Stimulated activated naive B cell treated with anti-CD40 and anti-IgM and Interleukin-4, amounts not matched to agents 10 μg/mL and 1 μg/mL and 100 μg/mL, for 72 hours (primary cell): Measurements from ENCODE around the gene TMEM51.

Experiments used
- ATAC-seq, 2 donors: fragments of 150-1000 bp; cut with Tn5 transposase; replicated peaks; 2 replicates each; pipeline ENCODE4 v1.10.0; 2021; ENCODE audit warnings: moderate library complexity in 1 of 2
- DNase-seq: peaks from one replicate; pipeline ENCODE4 v3.0.0; 2021
- H3K27ac Mint-ChIP-seq: one replicate; pipeline ENCODE4 v1.8.0; 2022; ENCODE audit warnings: mild to moderate bottlenecking, mixed read lengths
- H3K27me3 Mint-ChIP-seq, 2 donors: one replicate each; pipeline ENCODE4 v1.8.0; 2022; ENCODE audit warnings: mixed read lengths in 2 of 2
- H3K36me3 Mint-ChIP-seq, 2 donors: one replicate each; pipeline ENCODE4 v1.8.0; 2022; ENCODE audit warnings: mixed read lengths in 2 of 2, mild to moderate bottlenecking in 1 of 2
- H3K4me1 Mint-ChIP-seq, 2 donors: one replicate each; pipeline ENCODE4 v1.8.0; 2022; ENCODE audit warnings: mixed read lengths in 2 of 2, mild to moderate bottlenecking in 1 of 2
- H3K4me3 Mint-ChIP-seq, 2 donors: one replicate each; pipeline ENCODE4 v1.8.0; 2022; ENCODE audit warnings: mild to moderate bottlenecking in 2 of 2, mixed read lengths in 2 of 2, moderate library complexity in 1 of 2
- H3K9me3 Mint-ChIP-seq, 2 donors: one replicate each; pipeline ENCODE4 v1.8.0; 2022; ENCODE audit warnings: mixed read lengths in 2 of 2, mild to moderate bottlenecking in 1 of 2

The TMEM51 gene

DNA sequence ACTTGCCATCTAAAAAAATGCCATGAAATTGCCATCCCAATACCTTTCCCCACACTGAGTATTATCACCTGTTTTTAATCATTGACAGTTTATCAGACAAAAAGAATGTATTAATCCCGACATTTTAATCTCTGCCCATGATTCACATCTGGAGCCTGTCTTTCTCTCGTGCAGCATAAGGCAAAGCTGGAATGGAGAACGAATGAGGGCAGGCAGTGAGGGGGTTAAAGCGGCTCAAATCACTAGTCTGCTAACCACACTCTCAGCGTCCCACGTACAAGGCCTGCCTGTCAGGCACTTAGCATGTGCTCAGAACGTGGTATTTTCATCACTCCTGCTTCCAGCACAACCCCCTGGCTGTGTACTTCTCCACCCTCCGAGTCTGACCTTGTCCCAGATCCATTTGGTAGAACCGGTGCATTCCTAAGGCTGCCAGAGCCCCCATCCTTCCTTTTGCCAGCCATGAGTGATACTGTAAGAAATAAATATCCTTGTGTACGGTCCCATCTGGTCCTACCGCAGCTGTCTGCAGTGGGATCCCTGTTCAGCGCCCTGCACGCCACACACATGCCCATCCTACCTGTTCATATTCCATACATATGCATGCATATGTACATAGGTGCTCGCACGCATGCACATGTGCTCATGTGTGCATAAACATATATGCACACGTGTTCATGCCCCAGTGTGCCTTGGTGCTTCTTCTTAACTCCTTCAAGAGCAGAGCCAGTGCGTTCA is 58.8 kb downstream of the TMEM51 start:
- H3K27me3 Mint-ChIP-seq = peaks cover 17 to 20% of the 10 kb centered on the region in 2 donors
- H3K9me3 Mint-ChIP-seq = no peaks in the 10 kb centered on the region
- no peak overlapping the region for H3K27ac Mint-ChIP-seq

DNA sequence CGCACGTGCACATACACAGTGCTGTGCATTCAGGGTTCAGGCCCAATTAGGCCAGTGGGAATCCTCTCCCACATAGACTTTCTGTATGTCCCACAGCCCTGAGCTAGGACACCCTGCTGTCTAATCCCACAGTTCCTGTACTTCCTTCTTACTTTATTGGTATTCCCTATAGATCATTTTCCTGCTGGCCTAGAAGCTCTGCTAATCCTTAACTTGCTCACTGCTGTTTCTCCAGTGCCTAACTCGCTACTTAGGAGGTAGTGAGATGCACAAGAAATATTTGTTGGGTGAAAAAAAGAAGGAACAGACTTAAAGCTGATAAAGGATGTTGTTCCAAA is 59.4 kb downstream of the TMEM51 start:
- no peak for ATAC-seq
- Mint-ChIP-seq H3K27me3 (peaks cover 11 to 15% of the 10 kb centered on the region in 2 donors), H3K4me3 (no peak overlapping the region), H3K36me3 (no peaks in the 10 kb centered on the region), H3K4me1 (no peaks in the 10 kb centered on the region), H3K27ac (no peak overlapping the region), H3K9me3 (no peaks in the 10 kb centered on the region)
- no peak for DNase-seq

More for the DNA sequence above, 58.8 kb downstream of the TMEM51 start:
- no peak for DNase-seq
- ATAC-seq = no peak
- no peaks in the 10 kb centered on the region for H3K36me3 Mint-ChIP-seq
- H3K4me3 Mint-ChIP-seq = no peak overlapping the region
- H3K4me1 Mint-ChIP-seq = no peaks in the 10 kb centered on the region

DNA sequence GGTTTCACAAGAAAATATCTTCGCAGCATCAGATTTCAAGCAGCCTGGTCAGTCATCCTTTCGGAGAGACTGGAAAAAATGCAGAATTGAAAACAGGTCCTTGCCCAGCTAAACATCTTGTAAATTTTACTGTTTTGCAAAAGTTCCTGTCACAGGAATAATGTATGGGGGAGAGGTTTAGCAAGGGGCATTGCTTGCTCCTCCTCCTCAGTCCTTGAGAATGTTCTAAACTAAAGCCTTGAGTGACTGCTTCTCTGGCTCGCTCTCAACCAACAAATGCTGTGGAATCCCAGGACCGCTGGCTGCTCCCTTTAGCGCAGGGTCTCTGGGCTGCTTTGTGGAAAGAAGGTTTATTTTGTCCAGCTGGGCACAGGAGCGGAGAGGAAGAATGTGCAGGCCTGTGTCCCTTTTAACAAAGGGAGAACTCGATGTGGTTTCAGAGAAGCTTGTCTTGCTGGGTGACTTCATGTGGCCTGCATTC is 59.8 kb downstream of the TMEM51 start:
- no peak for DNase-seq
- Mint-ChIP-seq H3K27ac (no peak overlapping the region), H3K36me3 (no peaks in the 10 kb centered on the region), H3K4me3 (no peak overlapping the region), H3K4me1 (no peaks in the 10 kb centered on the region), H3K27me3 (peaks cover 9 to 11% of the 10 kb centered on the region in 2 donors), H3K9me3 (no peaks in the 10 kb centered on the region)
- ATAC-seq = no peak

DNA sequence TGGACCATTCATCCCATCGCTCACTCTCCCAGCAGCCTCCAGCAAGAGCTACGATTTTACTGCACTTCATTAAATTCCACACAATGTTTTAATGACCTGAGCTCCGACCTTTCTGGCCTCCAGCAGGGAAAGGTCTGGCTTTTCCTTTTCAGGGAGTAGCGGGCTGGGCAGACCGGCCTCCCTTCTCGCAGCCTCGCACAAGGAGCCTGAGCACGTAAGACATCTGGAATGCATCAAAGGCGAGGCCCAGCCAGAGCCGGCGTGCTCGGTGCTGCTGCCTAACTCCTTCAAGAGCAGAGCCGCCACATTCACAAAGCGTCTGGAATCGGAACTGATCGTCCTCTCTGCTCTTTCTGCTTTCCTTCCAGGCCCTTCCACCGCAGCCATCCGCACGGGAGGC is 61.0 kb downstream of the TMEM51 start:
- Mint-ChIP-seq H3K27ac (no peak overlapping the region), H3K4me1 (no peaks in the 10 kb centered on the region), H3K27me3 (peaks cover 9 to 11% of the 10 kb centered on the region in 2 donors), H3K4me3 (no peak overlapping the region), H3K9me3 (no peaks in the 10 kb centered on the region), H3K36me3 (no peaks in the 10 kb centered on the region)
- DNase-seq (no peak), ATAC-seq (no peak)

DNA sequence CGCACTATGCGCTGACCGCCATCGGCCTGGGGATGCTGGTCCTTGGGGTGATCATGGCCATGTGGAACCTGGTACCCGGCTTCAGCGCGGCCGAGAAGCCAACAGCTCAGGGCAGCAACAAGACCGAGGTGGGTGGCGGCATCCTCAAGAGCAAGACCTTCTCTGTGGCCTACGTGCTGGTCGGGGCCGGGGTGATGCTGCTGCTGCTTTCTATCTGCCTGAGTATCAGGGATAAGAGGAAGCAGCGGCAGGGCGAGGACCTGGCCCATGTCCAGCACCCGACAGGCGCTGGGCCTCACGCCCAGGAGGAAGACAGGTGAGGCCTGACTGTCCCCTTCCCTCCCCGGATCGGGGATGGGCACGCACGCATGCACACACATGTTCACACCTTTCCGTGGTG is 61.6 kb downstream of the TMEM51 start:
- Mint-ChIP-seq H3K27me3 (peaks cover 9 to 11% of the 10 kb centered on the region in 2 donors), H3K4me1 (no peaks in the 10 kb centered on the region), H3K27ac (no peak overlapping the region), H3K4me3 (no peak overlapping the region), H3K36me3 (no peaks in the 10 kb centered on the region), H3K9me3 (no peaks in the 10 kb centered on the region)
- no peak for DNase-seq
- no peak for ATAC-seq

DNA sequence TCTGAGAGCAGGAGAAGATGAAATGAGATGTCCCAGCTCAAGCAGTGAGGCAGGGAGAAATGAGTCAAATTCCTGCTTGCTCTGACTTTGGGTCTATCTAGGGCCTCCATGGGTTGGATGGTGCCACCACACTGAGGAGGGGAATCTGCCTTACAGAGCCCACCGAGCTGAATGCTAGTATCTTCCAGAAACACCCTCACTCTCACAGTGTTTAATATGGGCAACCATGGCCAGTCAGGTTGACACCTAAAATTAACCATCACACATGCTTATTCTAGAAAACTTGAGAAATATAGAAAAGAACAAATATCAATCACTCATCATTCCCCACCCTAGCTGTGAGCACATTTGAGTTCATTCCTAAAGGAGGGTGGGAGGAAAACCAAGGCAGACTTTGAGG is 64.1 kb downstream of the TMEM51 start:
- H3K4me1 Mint-ChIP-seq = no peaks in the 10 kb centered on the region
- H3K9me3 Mint-ChIP-seq = peaks cover 0 to 1% of the 10 kb centered on the region in 2 donors
- peaks cover 14 to 20% of the 10 kb centered on the region in 2 donors for H3K27me3 Mint-ChIP-seq

DNA sequence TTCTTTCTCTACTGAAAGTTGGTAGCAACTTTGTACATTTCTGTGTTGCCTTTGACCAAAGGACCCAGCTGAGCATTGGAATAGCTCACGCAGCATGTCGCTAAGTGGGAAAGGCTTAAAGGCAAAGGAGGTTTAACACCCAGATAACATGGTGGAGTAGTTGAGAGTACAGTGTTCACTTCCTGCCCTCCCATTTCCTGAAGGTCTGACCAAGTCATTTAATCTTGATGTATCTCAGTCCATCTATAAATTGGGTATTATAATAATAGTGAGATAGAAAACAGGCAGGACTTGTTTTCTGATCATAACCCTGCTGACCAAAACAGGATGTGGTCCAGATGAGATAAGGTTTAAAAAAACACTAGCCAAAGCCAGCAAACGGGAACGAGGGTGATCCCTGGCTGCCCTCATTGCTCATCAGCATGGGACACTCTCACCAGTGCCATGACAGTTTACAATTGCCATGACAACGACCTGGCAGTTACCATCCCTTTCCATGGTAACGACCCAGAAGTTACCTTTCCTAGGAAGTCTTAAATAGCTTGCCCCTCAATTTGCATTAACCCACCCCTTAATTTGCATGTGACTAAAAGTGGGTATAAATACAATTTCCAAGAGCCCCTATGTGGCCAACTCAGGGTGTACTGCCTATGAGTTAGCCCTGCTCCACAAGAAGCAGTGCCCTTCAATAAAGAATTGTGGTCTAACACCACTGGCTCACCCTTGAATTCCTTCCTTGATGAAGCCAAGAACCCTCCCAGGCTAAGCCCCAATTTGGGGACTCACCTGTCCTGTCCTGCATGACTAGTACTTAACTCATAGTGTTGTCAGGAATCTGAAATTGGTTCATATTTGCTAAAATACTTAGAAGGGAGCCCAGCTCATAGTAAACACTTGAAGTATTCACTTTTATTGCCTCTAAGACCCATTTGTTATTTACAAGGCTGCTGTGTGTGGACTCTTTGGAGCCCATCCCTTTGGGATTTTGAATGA is 65.0 kb downstream of the TMEM51 start:
- Mint-ChIP-seq H3K4me1 (no peaks in the 10 kb centered on the region), H3K27ac (no peak overlapping the region), H3K4me3 (no peak overlapping the region), H3K36me3 (no peaks in the 10 kb centered on the region), H3K9me3 (peaks cover 0 to 1% of the 10 kb centered on the region in 2 donors), H3K27me3 (peaks cover 12 to 18% of the 10 kb centered on the region in 2 donors)
- ATAC-seq = no peak
- no peak for DNase-seq

More for the DNA sequence above, 64.1 kb downstream of the TMEM51 start:
- ATAC-seq (no peak), DNase-seq (no peak)
- Mint-ChIP-seq H3K4me3 (no peak overlapping the region), H3K36me3 (no peaks in the 10 kb centered on the region), H3K27ac (no peak overlapping the region)

DNA sequence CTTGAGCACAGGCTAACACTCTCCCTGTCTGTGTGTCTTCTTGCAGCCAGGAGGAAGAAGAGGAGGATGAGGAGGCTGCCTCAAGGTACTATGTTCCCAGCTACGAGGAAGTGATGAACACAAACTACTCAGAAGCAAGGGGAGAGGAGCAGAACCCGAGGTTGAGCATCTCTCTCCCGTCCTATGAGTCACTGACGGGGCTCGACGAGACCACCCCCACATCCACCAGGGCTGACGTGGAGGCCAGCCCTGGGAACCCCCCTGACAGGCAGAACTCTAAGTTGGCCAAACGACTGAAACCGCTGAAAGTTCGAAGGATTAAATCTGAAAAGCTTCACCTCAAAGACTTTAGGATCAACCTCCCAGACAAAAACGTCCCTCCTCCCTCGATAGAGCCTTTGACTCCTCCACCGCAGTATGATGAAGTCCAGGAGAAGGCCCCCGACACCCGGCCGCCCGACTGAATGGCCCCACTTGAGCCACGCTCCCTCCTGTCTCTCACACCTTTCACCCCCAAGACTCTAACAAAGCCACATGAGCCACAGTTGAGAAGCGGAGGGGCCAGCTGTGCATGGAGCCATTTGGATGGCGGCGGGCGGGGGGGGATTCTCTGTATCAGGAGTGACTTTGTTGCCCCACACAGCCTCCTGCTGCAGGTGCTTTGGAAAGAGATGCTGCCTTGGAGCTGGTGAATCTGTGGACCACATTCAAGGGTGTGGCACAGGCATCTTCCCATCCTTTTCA is 65.9 kb downstream of the TMEM51 start:
- no peaks in the 10 kb centered on the region for H3K36me3 Mint-ChIP-seq
- H3K4me3 Mint-ChIP-seq = no peak overlapping the region
- no peak for DNase-seq
- H3K27ac Mint-ChIP-seq = no peak overlapping the region
- no peak for ATAC-seq
- H3K4me1 Mint-ChIP-seq = peaks cover 3 to 4% of the 10 kb centered on the region in 2 donors
- peaks cover 0 to 1% of the 10 kb centered on the region in 2 donors for H3K9me3 Mint-ChIP-seq
- peaks cover 14 to 18% of the 10 kb centered on the region in 2 donors for H3K27me3 Mint-ChIP-seq

DNA sequence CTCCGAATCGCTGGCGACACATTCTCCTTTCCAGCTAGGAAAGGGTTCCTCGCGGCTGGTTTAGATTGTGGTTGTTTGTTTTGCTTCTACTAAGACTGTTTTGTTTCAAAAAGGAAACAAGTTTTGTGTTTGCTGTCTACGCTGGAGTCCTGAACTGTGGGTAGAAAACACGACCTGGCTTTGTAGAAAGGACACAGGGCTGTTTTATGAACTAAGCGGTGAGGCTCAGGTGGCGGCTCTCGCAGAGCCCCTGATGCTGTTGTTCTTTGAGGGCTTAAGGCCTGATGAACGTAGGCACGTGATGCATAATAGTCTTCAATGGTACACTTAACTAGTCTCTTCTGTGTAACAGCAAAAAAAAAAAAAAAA is 66.5 kb downstream of the TMEM51 start:
- Mint-ChIP-seq H3K4me1 (peaks cover 4 to 9% of the 10 kb centered on the region in 2 donors), H3K27me3 (peaks cover 11 to 18% of the 10 kb centered on the region in 2 donors), H3K36me3 (no peaks in the 10 kb centered on the region), H3K27ac (no peak overlapping the region), H3K4me3 (no peak overlapping the region), H3K9me3 (peaks cover 0 to 1% of the 10 kb centered on the region in 2 donors)
- DNase-seq (no peak), ATAC-seq (no peak)

DNA sequence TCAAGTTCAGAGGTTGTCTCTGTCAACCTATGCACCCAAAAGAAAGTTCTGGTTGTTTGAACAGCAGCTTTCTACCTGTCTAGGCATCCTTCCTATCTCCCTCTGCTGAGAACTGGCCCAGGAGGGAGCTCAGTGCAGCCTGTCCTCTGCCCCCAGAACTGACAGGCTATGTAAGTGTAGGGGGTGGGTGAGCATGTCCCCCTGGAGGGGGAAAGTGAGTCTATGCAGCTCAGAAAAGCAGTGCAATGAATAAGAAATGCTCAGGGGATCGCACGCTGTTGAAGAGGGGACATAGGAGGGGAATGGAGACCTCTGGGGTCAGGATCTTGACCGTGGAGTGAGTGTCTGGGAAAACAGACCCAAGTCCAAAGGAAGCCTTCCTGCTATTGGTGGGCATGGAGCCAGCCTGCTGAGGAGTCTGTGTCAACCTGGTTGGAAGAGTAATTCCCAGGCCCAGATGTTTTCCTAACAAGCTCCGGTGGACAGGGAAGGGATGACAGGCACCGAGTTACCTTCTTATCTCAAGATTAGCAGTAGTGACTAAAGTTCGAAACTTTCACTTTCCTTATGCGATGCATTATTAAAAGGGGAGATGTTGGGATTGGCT is 67.4 kb downstream of the TMEM51 start:
- no peak for ATAC-seq
- Mint-ChIP-seq H3K36me3 (no peaks in the 10 kb centered on the region), H3K9me3 (peaks cover 0 to 1% of the 10 kb centered on the region in 2 donors), H3K4me3 (no peak overlapping the region), H3K27me3 (peaks cover 11 to 18% of the 10 kb centered on the region in 2 donors), H3K27ac (no peak overlapping the region), H3K4me1 (peaks cover 4 to 9% of the 10 kb centered on the region in 2 donors)
- DNase-seq = no peak

DNA sequence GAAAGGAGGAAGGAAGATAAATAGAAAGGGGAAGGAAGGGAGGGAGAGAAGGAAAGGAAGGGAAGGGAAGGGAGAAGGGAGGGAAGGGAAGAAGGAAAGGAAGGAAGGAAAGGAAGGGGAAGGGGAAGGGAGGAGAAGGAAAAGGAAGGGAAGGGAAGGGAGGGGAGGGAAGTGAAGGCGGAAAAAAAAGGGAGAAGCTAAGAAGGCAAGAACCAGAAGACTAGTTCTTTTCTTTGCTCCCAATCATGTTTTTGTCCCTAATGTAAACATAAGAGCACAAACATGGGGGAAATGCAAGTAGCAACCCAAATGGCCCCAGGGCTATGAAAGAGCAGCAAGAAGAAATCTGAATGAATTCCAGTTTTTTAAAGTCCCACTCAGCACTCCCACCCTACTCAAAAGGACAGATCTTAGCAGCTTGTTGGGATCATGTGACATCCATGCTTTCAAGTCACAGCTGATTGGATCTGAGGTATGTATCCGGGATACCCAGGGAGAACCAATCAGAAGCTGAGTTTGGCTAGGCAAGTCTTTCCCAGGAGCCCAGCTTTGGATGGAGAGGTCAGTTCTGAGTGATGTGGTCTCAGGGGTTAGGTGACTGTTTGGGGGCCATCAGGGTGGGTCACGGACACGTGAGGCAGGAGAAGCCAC is 69.2 kb downstream of the TMEM51 start:
- no peak overlapping the region for H3K4me3 Mint-ChIP-seq
- H3K27ac Mint-ChIP-seq = no peak overlapping the region
- H3K4me1 Mint-ChIP-seq = peaks cover 4 to 9% of the 10 kb centered on the region in 2 donors
- H3K36me3 Mint-ChIP-seq = no peaks in the 10 kb centered on the region
- peaks cover 0 to 1% of the 10 kb centered on the region in 2 donors for H3K9me3 Mint-ChIP-seq
- ATAC-seq (no peak), DNase-seq (no peak)
- peaks cover 11 to 20% of the 10 kb centered on the region in 2 donors for H3K27me3 Mint-ChIP-seq

DNA sequence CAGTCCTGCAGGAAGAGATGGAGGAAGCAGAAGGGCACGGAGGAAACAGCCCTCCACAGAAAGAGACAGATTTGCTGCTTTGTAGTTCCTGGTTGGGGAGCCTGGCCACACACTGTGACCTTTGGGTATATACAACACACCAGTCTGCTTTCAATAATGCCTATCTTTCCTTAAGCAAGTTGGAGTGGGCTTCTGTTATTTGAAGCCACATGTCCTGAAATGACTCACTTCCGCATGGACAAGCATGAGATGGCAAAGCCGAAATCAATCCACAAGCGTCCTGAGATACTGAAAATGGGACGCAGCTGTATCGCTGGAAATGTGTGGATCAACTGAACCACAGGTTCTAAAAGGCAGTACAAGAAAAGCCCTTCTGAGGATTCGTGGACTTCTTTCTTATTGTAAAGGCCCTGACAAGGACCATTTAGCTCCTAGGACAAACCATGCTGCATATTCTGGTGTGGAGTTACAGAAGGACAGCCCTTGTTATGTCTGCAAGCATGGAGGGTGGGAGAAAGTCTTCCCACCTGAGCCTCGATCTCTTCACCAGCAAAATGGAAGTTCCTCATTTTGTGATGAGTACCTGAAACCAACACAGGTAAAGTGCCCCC is 70.8 kb downstream of the TMEM51 start:
- peaks cover 4 to 9% of the 10 kb centered on the region in 2 donors for H3K4me1 Mint-ChIP-seq
- H3K9me3 Mint-ChIP-seq = peaks cover 0 to 1% of the 10 kb centered on the region in 2 donors
- peaks cover 11 to 20% of the 10 kb centered on the region in 2 donors for H3K27me3 Mint-ChIP-seq
- DNase-seq = no peak
- no peaks in the 10 kb centered on the region for H3K36me3 Mint-ChIP-seq
- ATAC-seq = no peak
- no peak overlapping the region for H3K27ac Mint-ChIP-seq
- H3K4me3 Mint-ChIP-seq = no peak overlapping the region

DNA sequence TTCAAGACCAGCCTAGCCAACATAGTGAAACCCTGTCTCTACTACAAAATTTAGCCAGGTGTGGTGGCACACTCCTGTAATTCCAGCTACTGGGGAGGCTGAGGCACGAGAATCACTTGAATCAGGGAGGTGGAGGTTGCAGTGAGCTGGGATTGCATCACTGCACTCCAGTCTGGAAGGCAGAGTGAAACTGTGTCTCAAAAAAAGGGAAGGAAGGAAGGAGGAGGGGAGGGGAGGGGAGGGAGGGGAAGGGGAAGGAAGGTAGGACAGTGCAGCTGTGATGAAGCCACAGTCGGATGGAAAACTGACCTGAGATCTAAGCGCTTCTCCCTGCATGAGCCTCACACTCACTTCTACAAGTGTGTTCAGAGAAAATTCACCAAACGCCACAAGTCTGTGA is 71.4 kb downstream of the TMEM51 start:
- H3K9me3 Mint-ChIP-seq = peaks cover 0 to 1% of the 10 kb centered on the region in 2 donors
- H3K4me1 Mint-ChIP-seq = peaks cover 4 to 9% of the 10 kb centered on the region in 2 donors
- no peak for DNase-seq
- no peaks in the 10 kb centered on the region for H3K36me3 Mint-ChIP-seq
- no peak for ATAC-seq
- peaks cover 11 to 20% of the 10 kb centered on the region in 2 donors for H3K27me3 Mint-ChIP-seq
- no peak overlapping the region for H3K4me3 Mint-ChIP-seq
- no peak overlapping the region for H3K27ac Mint-ChIP-seq
